ENCODE measurements around the gene CD46.

CD46 gene

DNA sequence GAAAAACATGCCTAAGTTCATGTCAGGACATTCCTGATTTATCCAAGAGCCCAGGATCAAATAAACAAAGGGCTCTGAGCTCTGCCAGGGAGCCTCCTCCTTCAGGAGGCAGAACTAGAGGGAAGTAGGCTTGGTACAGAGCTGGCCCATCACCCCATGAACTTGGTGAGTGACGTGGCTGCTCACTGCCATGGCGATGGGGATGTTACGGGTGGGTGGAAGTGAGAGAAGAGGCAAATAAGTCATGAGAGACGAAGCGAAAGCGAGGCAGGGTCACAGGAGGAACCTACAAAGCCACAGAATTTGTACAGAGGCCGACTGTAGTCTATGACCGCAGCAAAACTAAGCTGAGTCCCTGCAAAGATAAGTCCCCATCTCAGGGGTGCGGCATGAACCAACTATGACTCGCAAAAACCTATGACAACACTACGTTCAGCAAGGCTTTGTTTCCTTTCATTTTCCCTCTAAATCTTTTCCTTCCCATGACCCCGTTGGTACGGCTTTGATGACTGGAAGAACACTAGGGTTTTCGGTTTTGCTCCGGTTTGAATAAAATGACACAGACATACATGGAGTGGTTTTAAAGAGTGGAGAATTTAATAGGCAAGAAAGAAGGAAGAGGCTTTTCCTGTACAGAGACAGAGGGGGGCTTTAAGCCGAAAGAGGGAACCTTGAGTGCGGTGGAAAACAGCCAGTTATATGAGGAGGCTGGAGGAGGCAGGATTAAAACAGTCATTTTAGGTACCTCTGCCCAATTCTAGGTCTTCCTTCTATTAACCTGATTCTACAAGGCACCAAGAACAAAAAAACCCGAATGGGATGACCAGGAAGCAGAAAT is 74.1 kb downstream of the CD46 start:
- Histone ChIP-seq H3K9me3 (ENCODE audit: control insufficient read depth, insufficient read depth, low read length) (no peaks in the 10 kb centered on the region), H4K20me1 (ENCODE audit: control insufficient read depth, insufficient read depth, low read depth, low read length) (no peaks in the 10 kb centered on the region), H3K79me2 (ENCODE audit: control insufficient read depth, low read length) (peaks cover 33% of the 10 kb centered on the region), H3K36me3 (ENCODE audit: control insufficient read depth, low read length) (no peaks in the 10 kb centered on the region; the same call in 1 of the 2 replicates), H3F3A (ENCODE audit: control insufficient read depth, insufficient read depth) (peaks cover 6% of the 10 kb centered on the region; the same call in 1 of the 2 replicates), H3K27me3 (ENCODE audit: control insufficient read depth, low read length) (no peaks in the 10 kb centered on the region), H3K4me1 (ENCODE audit: control insufficient read depth, low read length) (peaks cover 69% of the 10 kb centered on the region), H3K27ac (ENCODE audit: low read depth, low read length) (peak overlapping the region; percentile 83), H3K9me2 (replicated peaks; ENCODE audit: control insufficient read depth, low read length) (no peaks in the 10 kb centered on the region), H3K4me2 (ENCODE audit: low read length) (peak overlapping the region; percentile 92), H3K4me3 (ENCODE audit: low read length) (peak overlapping the region; percentile 70)
- TF ChIP-seq, protein P1, sequence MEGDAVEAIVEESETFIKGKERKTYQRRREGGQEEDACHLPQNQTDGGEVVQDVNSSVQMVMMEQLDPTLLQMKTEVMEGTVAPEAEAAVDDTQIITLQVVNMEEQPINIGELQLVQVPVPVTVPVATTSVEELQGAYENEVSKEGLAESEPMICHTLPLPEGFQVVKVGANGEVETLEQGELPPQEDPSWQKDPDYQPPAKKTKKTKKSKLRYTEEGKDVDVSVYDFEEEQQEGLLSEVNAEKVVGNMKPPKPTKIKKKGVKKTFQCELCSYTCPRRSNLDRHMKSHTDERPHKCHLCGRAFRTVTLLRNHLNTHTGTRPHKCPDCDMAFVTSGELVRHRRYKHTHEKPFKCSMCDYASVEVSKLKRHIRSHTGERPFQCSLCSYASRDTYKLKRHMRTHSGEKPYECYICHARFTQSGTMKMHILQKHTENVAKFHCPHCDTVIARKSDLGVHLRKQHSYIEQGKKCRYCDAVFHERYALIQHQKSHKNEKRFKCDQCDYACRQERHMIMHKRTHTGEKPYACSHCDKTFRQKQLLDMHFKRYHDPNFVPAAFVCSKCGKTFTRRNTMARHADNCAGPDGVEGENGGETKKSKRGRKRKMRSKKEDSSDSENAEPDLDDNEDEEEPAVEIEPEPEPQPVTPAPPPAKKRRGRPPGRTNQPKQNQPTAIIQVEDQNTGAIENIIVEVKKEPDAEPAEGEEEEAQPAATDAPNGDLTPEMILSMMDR (IDR thresholded peaks at IDR 0.05; ENCODE audit: low read depth, low read length, poor library complexity, severe bottlenecking): no peak
- no peak for TF ChIP-seq EZH2phosphoT487 (IDR thresholded peaks at IDR 0.05; ENCODE audit: borderline replicate concordance, low read length)

DNA sequence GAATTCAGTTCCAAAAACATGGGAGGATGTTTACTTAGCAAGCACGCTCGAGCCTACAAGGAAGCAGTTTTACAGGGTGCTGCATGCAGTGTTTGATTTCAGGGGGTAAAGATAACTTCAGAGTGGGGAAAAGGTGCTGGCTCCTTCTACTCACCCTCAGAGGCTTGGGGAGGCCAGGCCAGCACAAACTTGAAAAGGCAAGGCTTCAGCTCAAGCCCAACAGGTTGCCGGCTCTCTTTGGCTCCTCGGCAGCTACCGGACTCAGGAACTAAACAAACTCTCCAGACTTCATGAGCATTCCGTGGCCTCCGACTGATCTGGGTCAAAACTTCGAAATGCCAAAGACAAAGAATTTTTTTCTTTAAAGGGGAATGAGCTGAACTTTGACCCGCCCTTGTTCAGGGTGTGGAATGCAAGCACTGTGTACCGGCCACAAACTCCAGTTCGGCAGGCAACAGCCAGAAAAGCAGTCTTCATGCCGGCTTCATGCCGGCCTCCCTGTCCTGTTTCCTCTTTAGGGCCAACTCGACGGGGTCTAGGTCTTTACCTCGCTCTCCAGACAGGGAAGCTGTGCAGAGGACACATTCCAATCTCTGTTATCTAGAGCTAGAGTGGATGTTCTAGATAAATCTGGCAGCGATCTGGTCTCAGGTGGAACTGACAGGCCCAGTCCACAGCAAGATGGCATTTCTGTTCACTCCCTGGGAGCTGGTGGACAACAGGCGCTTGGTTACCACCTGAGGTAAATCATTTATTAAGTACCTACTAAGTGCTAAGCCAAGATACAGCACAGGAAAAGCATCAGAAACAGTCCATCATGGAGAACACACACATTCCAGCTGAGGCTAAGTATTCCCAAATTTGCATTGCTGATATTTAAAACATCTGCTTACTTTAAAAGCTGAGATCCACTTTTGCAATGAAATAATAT is 75.0 kb downstream of the CD46 start:
- H3K4me1 ChIP-seq (ENCODE audit: control insufficient read depth, low read length): peaks cover 60% of the 10 kb centered on the region
- peaks cover 6% of the 10 kb centered on the region; the same call in 1 of the 2 replicates for H3F3A ChIP-seq (ENCODE audit: control insufficient read depth, insufficient read depth)
- peaks cover 25% of the 10 kb centered on the region for H3K79me2 ChIP-seq (ENCODE audit: control insufficient read depth, low read length)
- H3K36me3 ChIP-seq (ENCODE audit: control insufficient read depth, low read length): no peaks in the 10 kb centered on the region; the same call in 1 of the 2 replicates
- peak overlapping the region; percentile 92 for H3K4me2 ChIP-seq (ENCODE audit: low read length)
- H3K9me3 ChIP-seq (ENCODE audit: control insufficient read depth, insufficient read depth, low read length): no peaks in the 10 kb centered on the region
- TF ChIP-seq EZH2phosphoT487 (IDR thresholded peaks at IDR 0.05; ENCODE audit: borderline replicate concordance, low read length): no peak
- TF ChIP-seq, protein P1 (IDR thresholded peaks at IDR 0.05; ENCODE audit: low read depth, low read length, poor library complexity, severe bottlenecking): no peak
- H3K4me3 ChIP-seq (ENCODE audit: low read length): peak overlapping the region; percentile 70
- no peaks in the 10 kb centered on the region for H3K27me3 ChIP-seq (ENCODE audit: control insufficient read depth, low read length)
- no peaks in the 10 kb centered on the region for H4K20me1 ChIP-seq (ENCODE audit: control insufficient read depth, insufficient read depth, low read depth, low read length)
- H3K27ac ChIP-seq (ENCODE audit: low read depth, low read length): peak overlapping the region; percentile 83
- H3K9me2 ChIP-seq (replicated peaks; ENCODE audit: control insufficient read depth, low read length): no peaks in the 10 kb centered on the region

DNA sequence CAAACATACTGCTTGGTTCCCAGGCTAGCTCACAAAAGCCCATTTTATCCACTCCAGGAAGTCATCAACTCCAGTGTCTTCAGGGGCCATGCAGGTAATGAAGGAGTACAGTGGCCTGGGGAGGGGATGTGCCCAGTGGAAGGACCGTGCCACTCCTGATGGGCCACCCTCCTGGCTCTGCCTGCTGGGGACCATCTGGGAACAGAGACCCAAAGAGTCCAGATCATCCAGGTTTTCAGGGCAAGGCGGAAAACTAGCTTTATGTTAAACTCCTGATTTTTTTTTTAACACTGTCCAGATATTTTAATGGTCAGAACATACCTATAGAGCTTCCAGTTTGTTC is 75.6 kb downstream of the CD46 start:
- H3K4me3 ChIP-seq (ENCODE audit: low read length): no peak overlapping the region
- TF ChIP-seq EZH2phosphoT487 (IDR thresholded peaks at IDR 0.05; ENCODE audit: borderline replicate concordance, low read length): no peak
- TF ChIP-seq, protein P1 (IDR thresholded peaks at IDR 0.05; ENCODE audit: low read depth, low read length, poor library complexity, severe bottlenecking): no peak
- no peaks in the 10 kb centered on the region for H3K9me2 ChIP-seq (replicated peaks; ENCODE audit: control insufficient read depth, low read length)
- no peaks in the 10 kb centered on the region; the same call in 1 of the 2 replicates for H3K36me3 ChIP-seq (ENCODE audit: control insufficient read depth, low read length)
- no peaks in the 10 kb centered on the region for H4K20me1 ChIP-seq (ENCODE audit: control insufficient read depth, insufficient read depth, low read depth, low read length)
- H3K4me2 ChIP-seq (ENCODE audit: low read length): no peak overlapping the region
- peaks cover 6% of the 10 kb centered on the region; the same call in 1 of the 2 replicates for H3F3A ChIP-seq (ENCODE audit: control insufficient read depth, insufficient read depth)
- H3K79me2 ChIP-seq (ENCODE audit: control insufficient read depth, low read length): peaks cover 18% of the 10 kb centered on the region
- no peaks in the 10 kb centered on the region for H3K9me3 ChIP-seq (ENCODE audit: control insufficient read depth, insufficient read depth, low read length)
- H3K27me3 ChIP-seq (ENCODE audit: control insufficient read depth, low read length): no peaks in the 10 kb centered on the region
- H3K4me1 ChIP-seq (ENCODE audit: control insufficient read depth, low read length): peaks cover 54% of the 10 kb centered on the region
- no peak overlapping the region for H3K27ac ChIP-seq (ENCODE audit: low read depth, low read length)

Data from DOHH2 (cell line).